ENCODE results near the gene IL1RAPL1. TPM values are rescaled to one million over a fixed set of nuclear protein-coding genes. Genes with fewer than 3 reads are reported as not detected.

IL1RAPL1 gene
- total and polyA plus RNA-seq, 9 of the 15 experiments (the other 6 are each of a cell fraction or from before 2014, with no cell fraction given) = 0.04 to 0.07 (median 0.04) TPM; not detected in 6

DNA sequence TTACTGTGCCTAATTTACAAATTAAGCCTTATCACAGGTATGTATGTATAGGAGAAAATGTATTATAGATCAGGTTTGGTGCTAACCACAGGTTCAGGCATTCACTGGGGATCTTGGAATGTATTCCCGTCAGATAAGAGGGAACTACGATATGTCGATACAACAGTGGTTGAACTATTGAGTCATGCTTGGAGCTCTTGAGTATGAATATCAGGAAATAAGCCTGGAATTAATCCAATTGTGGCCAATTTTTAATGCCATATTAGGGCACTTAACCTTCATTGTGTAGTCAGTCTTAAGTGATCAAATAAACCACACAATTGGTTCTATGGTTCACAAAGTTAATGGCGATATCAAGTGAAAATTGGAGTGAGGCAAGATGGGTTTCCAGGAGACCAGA lies 556.5 kb downstream of the IL1RAPL1 start (continued):
- TF ChIP-seq, protein P1, sequence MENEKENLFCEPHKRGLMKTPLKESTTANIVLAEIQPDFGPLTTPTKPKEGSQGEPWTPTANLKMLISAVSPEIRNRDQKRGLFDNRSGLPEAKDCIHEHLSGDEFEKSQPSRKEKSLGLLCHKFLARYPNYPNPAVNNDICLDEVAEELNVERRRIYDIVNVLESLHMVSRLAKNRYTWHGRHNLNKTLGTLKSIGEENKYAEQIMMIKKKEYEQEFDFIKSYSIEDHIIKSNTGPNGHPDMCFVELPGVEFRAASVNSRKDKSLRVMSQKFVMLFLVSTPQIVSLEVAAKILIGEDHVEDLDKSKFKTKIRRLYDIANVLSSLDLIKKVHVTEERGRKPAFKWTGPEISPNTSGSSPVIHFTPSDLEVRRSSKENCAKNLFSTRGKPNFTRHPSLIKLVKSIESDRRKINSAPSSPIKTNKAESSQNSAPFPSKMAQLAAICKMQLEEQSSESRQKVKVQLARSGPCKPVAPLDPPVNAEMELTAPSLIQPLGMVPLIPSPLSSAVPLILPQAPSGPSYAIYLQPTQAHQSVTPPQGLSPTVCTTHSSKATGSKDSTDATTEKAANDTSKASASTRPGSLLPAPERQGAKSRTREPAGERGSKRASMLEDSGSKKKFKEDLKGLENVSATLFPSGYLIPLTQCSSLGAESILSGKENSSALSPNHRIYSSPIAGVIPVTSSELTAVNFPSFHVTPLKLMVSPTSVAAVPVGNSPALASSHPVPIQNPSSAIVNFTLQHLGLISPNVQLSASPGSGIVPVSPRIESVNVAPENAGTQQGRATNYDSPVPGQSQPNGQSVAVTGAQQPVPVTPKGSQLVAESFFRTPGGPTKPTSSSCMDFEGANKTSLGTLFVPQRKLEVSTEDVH (IDR thresholded peaks at IDR 0.05; ENCODE audit: low read depth, partially characterized antibody) = no peak
- TF ChIP-seq, protein P2, sequence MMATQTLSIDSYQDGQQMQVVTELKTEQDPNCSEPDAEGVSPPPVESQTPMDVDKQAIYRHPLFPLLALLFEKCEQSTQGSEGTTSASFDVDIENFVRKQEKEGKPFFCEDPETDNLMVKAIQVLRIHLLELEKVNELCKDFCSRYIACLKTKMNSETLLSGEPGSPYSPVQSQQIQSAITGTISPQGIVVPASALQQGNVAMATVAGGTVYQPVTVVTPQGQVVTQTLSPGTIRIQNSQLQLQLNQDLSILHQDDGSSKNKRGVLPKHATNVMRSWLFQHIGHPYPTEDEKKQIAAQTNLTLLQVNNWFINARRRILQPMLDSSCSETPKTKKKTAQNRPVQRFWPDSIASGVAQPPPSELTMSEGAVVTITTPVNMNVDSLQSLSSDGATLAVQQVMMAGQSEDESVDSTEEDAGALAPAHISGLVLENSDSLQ (IDR thresholded peaks at IDR 0.05) = no peak

DNA sequence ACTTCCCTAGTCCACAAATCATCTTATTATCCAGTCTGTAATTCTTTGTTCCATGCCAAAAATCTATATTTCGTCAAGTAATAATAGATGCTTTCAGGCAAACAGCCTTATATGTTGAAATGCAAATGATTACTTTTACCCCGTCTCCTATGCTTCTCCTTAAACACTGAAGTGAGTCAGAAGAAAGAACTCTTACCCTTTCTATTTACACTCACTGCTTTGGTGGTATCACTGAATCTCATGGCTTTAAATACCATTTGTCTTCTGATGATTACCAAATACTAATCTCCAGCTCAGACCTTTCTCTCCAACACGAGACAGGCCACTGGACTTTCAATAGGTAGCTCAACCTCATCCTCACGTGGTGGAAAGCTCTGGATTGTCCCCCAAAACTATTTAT lies 558.1 kb downstream of the IL1RAPL1 start:
- intact Hi-C loops (cut with micrococcal nuclease) = no loop called here
- ATAC-seq = no peak
- 0% methylated on average over 4 of the region's 4 CpGs for WGBS (ENCODE audit: insufficient coverage, low coverage, missing lambda C conversion rate)
- ChIA-PET CTCF (ENCODE audit: low intra/inter-chr PET ratio) (no interaction called here), POLR2A (no interaction called here)
- Histone ChIP-seq H3K27ac (ENCODE audit: extremely low read depth, low read depth, low read length) (no peak overlapping the region), H4K20me1 (replicated peaks; ENCODE audit: control insufficient read depth, insufficient read depth, low read length) (no peaks in the 10 kb centered on the region), H2AFZ (ENCODE audit: low read depth, low read length) (no peak overlapping the region), H3K9me3 (replicated peaks; ENCODE audit: control insufficient read depth, insufficient read depth, low read depth, low read length) (no peaks in the 10 kb centered on the region), H3K4me3 (no peak overlapping the region), H3K9ac (ENCODE audit: insufficient read depth in 1 of 2, low read depth in 2 of 2, low read length in 2 of 2) (no peak overlapping the region), H3K79me2 (ENCODE audit: control insufficient read depth, insufficient read depth, low read length) (no peaks in the 10 kb centered on the region), H3K27me3 (ENCODE audit: control insufficient read depth in 2 of 2, insufficient read depth in 2 of 2, low read length in 2 of 2) (no peaks in the 10 kb centered on the region), H3K9me1 (ENCODE audit: control insufficient read depth, insufficient read depth, low read length) (no peaks in the 10 kb centered on the region), H3K4me1 (replicated peaks in 1 of 2; ENCODE audit: control insufficient read depth in 2 of 2, insufficient read depth in 2 of 2, low read length in 2 of 2) (no peaks in the 10 kb centered on the region), H3K4me2 (ENCODE audit: insufficient read depth, low read length) (no peak overlapping the region), H3K36me3 (ENCODE audit: control insufficient read depth, insufficient read depth, low read length) (no peaks in the 10 kb centered on the region)
- no TSS peak for BruUV-seq (replicated peaks)
- DNase-seq (ENCODE audit: extremely low read depth in 1 of 4, low spot score in 3 of 4) = no peak
- in situ Hi-C loops (cut with MboI) = no loop called here
- no peak for FAIRE-seq
- no peak for TF ChIP-seq LCOR (CRISPR knock-in tag; IDR thresholded peaks at IDR 0.05)
- no peak for TF ChIP-seq SLC30A9 (CRISPR knock-in tag; IDR thresholded peaks at IDR 0.05)
- no peak for TF ChIP-seq HNRNPH1 (optimal IDR thresholded peaks at IDR 0.05; ENCODE audit: low read depth, low read length)
- TF ChIP-seq, protein P3, sequence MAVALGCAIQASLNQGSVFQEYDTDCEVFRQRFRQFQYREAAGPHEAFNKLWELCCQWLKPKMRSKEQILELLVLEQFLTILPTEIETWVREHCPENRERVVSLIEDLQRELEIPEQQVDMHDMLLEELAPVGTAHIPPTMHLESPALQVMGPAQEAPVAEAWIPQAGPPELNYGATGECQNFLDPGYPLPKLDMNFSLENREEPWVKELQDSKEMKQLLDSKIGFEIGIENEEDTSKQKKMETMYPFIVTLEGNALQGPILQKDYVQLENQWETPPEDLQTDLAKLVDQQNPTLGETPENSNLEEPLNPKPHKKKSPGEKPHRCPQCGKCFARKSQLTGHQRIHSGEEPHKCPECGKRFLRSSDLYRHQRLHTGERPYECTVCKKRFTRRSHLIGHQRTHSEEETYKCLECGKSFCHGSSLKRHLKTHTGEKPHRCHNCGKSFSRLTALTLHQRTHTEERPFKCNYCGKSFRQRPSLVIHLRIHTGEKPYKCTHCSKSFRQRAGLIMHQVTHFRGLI (CRISPR knock-in tag; IDR thresholded peaks at IDR 0.05) = no peak
- no peak for TF ChIP-seq ZNF212 (CRISPR knock-in tag; IDR thresholded peaks at IDR 0.05)
- TF ChIP-seq ZBTB1 (CRISPR knock-in tag; IDR thresholded peaks at IDR 0.05; ENCODE audit: borderline replicate concordance, low read depth) = no peak
- TF ChIP-seq ZNF140 (CRISPR knock-in tag; IDR thresholded peaks at IDR 0.05) = no peak
- no peak for TF ChIP-seq NR2C2 (CRISPR knock-in tag; IDR thresholded peaks at IDR 0.05)
- TF ChIP-seq NR2C2 (tag; IDR thresholded peaks at IDR 0.05) = no peak
- no peak for TF ChIP-seq PTRF (tag; IDR thresholded peaks at IDR 0.05)
- TF ChIP-seq HCFC1 (IDR thresholded peaks at IDR 0.05; ENCODE audit: low read depth, low read length) = no peak
- TF ChIP-seq, protein P4, sequence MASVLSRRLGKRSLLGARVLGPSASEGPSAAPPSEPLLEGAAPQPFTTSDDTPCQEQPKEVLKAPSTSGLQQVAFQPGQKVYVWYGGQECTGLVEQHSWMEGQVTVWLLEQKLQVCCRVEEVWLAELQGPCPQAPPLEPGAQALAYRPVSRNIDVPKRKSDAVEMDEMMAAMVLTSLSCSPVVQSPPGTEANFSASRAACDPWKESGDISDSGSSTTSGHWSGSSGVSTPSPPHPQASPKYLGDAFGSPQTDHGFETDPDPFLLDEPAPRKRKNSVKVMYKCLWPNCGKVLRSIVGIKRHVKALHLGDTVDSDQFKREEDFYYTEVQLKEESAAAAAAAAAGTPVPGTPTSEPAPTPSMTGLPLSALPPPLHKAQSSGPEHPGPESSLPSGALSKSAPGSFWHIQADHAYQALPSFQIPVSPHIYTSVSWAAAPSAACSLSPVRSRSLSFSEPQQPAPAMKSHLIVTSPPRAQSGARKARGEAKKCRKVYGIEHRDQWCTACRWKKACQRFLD (CRISPR knock-in tag; IDR thresholded peaks at IDR 0.05) = no peak
- no peak for TF ChIP-seq NRF1 (conservative IDR thresholded peaks at IDR 0.05 in 1 of 2, IDR thresholded peaks at IDR 0.05 in 1 of 2)
- TF ChIP-seq NFXL1 (CRISPR knock-in tag; IDR thresholded peaks at IDR 0.05) = no peak
- TF ChIP-seq DNMT1 (IDR thresholded peaks at IDR 0.05) = no peak

All from K562 (cell line).